ENCODE results near the gene RNF220.

RNF220 gene

DNA sequence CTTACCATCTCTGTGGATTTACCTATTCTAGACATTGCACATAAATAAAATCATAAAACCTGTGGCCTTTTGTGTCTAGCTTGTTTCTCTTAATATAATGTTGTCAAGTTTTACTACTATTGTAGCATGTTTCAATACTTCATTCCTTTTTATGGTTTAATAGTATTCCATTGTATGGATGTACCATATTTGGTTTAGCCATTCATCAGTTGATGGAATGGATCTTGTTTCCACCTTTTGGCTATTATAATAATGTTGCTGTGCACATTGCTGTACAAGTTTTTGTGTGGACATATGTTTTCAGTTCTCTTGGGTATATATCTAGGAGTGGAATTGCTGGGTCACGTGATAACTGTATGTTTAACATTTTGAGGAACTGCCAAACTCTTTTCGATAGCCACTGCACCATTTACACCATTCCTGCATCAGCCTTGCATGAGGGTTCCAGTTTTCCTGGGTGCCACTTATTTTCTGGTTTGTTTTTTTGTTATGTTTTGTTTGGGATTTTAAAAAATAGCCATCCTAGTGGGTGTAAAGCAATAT lies 66.9 kb downstream of the RNF220 start:
- DNase-seq (ENCODE audit: extremely low read depth, low read depth), result no peak
- TF ChIP-seq, protein P1, sequence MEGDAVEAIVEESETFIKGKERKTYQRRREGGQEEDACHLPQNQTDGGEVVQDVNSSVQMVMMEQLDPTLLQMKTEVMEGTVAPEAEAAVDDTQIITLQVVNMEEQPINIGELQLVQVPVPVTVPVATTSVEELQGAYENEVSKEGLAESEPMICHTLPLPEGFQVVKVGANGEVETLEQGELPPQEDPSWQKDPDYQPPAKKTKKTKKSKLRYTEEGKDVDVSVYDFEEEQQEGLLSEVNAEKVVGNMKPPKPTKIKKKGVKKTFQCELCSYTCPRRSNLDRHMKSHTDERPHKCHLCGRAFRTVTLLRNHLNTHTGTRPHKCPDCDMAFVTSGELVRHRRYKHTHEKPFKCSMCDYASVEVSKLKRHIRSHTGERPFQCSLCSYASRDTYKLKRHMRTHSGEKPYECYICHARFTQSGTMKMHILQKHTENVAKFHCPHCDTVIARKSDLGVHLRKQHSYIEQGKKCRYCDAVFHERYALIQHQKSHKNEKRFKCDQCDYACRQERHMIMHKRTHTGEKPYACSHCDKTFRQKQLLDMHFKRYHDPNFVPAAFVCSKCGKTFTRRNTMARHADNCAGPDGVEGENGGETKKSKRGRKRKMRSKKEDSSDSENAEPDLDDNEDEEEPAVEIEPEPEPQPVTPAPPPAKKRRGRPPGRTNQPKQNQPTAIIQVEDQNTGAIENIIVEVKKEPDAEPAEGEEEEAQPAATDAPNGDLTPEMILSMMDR (IDR thresholded peaks at IDR 0.05; ENCODE audit: low read depth, low read length, missing control alignments), result no peak
- H3K4me3 ChIP-seq (replicated peaks; ENCODE audit: low read depth, low read length), result no peak overlapping the region

DNA sequence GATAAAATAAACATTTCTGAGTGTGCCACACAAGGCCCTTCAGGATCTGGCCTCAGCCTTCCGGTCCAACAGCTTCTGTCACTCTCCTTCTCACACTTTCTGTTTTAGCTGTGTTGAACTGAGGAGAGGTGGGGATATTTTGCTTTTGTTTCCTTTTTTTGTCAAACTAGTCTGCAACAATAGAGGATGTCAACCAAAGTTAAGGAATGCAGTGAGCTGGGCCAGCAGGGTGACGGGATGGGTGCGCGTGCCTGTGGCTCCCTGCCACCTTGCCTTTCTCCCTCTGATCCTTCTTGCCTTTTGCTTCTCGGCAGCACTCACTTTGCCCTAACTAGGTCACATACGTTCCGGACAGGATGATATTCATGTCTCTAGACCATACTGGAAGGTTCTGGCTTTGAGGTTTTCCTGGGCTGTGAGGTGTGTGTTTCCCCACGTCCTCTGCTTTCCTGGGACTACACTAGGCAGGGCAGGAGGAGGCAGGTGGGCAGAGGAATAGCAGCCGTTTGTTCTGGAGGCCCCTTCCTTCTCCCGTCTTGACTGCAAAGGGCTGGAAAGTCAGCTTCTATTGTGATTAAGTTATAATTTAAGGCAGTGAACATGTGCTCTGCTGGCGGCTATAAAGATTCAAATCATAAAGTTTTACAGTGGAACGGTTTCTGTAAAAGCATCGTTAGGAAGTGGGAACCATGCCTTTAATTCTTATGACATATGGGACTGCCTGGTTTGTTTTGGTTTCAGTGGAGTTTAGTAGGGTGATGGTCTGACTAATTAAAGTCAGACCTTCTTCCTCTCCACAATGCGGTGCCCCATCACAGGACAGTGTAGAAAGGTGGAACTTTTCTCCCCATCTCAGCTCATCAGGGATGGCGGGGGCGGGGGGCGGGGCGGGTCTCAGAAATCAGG lies 67.8 kb downstream of the RNF220 start:
- DNase-seq (ENCODE audit: extremely low read depth, low read depth), result no peak
- no peak overlapping the region for H3K4me3 ChIP-seq (replicated peaks; ENCODE audit: low read depth, low read length)
- TF ChIP-seq, protein P1 (IDR thresholded peaks at IDR 0.05; ENCODE audit: low read depth, low read length, missing control alignments), result no peak

DNA sequence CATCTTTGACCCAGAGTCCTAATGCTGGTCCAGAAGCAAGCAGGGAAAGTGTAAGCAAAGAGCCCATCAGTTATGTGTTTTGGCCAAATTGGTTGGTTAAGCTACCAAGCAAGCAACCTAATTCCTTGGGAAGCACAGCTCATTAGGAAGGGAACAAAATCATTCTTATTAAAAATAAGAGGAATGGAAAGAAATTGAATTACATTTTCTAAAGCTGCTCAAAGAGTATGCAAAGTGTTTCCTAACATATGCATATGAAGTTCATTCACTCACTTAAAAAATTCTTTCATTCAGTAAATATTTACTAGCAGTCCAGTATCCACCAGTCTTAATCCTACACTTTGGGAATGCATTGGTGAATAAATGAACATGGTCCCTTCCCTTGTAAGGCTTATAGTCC lies 71.8 kb downstream of the RNF220 start:
- DNase-seq (ENCODE audit: extremely low read depth, low read depth), result no peak
- TF ChIP-seq, protein P1 (IDR thresholded peaks at IDR 0.05; ENCODE audit: low read depth, low read length, missing control alignments), result no peak
- no peak overlapping the region for H3K4me3 ChIP-seq (replicated peaks; ENCODE audit: low read depth, low read length)

DNA sequence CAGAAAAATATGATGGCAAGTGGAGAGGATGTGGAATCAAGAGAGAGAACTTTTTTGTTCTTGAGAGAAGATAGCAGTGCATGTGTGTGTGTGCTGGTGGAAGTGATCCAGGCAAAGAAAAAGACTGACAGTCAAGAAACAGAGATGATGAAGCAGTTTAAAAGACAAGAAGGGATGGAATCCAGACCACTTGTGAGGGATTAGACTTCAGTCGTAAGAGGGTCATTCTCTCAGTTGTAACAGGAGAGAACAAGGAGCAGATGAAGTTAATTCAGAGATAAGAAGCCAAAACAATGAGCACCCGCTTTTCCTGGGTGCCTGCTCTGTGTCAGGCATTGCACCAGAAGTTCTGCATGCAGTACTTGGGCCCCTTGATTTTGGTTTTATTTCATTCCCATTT lies 76.6 kb downstream of the RNF220 start:
- TF ChIP-seq, protein P1 (IDR thresholded peaks at IDR 0.05; ENCODE audit: low read depth, low read length, missing control alignments), result no peak
- no peak for DNase-seq (ENCODE audit: extremely low read depth, low read depth)
- H3K4me3 ChIP-seq (replicated peaks; ENCODE audit: low read depth, low read length), result no peak overlapping the region

GRCh38 chr1:44483089-44483874 lies 78.2 kb downstream of the RNF220 start:
- no peak overlapping the region for H3K4me3 ChIP-seq (replicated peaks; ENCODE audit: low read depth, low read length)
- TF ChIP-seq, protein P1 (IDR thresholded peaks at IDR 0.05; ENCODE audit: low read depth, low read length, missing control alignments), result no peak
- no peak for DNase-seq (ENCODE audit: extremely low read depth, low read depth)

DNA sequence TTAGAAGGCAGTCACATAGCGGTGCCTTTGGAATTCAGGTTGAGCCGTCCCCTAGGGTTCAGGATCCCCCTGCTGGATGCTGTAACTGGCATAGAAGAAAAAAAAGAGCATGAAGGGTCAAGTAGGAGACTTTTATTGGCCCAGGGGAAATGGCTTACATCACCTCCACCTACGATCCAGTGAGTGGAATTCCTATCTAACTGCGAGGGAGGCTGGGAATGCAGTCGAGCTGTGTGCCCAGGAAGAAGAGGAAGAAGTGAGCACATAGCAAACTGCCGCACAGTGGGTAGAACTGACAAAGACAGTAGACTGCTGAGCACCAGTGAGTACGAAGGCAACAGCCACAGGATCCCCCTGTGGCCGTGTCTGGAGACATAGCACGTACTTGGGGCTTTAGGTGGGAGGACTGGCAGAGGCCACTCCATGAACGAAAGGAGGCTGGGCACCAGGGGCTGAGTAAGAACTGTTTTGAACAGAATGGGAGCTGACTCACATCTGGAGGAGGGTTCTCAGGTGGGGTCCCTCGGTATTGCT lies 79.2 kb downstream of the RNF220 start:
- TF ChIP-seq, protein P1 (IDR thresholded peaks at IDR 0.05; ENCODE audit: low read depth, low read length, missing control alignments), result no peak
- H3K4me3 ChIP-seq (replicated peaks; ENCODE audit: low read depth, low read length), result no peak overlapping the region
- no peak for DNase-seq (ENCODE audit: extremely low read depth, low read depth)

All from HFF-Myc (cell line).